Erythroblast (primary cell): ENCODE measurements around the gene ZNF280C.

Experiments
- DNase-seq, 2 experiments: peaks; one replicate each; lab custom pipeline; 2025; lab: John Stamatoyannopoulos, UW
- GATA1 ChIP-seq: IDR thresholded peaks from 2 replicates; pipeline ENCODE4 v1.6.1; 2011; ENCODE audit warnings: low read depth, mild to moderate bottlenecking, control low read depth, low read length, moderate library complexity
- POLR2A ChIP-seq: IDR thresholded peaks from 2 replicates; pipeline ENCODE4 v1.6.1; 2011; ENCODE audit warnings: mild to moderate bottlenecking, low read length

ZNF280C gene

DNA sequence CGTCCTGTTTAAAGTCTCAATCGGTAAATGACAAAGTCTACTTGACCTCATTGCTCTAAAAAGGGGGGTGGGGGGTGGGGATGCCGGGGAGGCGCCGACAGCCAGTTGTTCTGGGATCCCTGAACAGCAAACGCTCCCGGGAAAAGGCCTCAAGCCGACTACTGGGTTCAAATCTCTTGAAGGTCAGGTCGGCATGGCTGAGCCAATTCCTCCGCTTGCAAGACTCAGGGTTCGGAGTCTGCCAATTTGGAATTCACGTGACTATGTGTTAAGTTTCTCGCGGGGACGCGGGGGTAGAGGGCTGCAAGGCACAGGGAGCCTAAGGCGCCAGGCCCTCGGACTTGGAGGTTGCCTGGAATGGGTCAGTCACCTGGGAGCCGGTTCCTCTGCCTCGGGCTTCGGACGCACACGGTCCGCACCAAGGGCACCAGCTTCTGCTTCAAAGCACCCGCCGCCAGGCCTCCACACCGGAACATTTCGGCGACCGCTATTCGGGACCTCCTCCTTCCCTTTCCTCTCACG, 103.5 kb downstream of the ZNF280C start:
- no peak for TF ChIP-seq POLR2A
- no peak for TF ChIP-seq GATA1
- peak; percentile 74 to 81 for DNase-seq

DNA sequence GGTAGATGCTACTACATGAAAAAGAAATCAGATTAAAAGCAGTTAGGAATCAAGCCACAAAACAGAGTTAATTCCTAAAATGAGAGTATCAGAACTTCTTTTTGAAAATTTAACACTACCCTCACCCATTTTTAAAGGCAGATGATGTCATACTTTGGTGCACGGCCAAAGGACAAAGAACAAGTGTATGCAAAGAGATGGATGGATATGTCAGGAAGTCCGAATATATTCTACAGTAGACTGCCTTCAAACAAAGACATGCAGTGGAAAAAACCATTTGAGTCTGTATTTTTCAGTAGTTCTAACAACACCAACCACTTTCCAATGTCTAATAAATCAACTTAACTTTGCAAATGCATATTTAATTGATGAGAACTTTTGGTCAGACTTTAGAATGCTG, 105.3 kb downstream of the ZNF280C start:
- DNase-seq, result no peak
- no peak for TF ChIP-seq GATA1
- TF ChIP-seq POLR2A, result no peak

DNA sequence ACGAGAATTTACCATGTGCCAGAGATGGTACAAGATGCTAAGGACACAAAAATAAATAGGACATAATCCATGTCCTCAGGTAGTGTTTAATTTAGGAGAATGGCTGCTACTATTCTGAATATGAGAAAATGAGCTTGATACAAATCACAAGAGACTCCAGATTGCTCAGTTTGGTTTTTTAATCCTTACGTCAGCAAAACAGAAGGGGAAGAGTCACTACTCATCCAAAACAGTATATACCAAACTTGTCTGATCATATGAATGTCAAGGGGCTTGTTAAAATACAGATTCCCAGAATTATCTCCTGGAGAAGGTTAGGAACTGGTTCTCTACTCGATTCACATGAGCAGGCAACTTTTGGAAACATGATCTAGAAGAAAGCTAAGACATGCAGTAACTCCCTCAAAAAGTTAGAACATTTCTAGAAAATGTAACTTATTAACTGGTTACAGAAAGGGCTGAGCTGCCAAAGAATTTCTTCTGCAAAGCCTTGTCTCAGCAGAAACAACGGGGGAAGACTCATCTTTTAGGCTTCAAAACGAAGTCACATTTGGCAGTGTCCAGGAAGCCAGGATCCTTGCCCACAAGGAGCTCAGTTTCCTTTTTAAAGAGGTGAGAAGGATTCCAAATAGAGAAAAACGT, 106.5 kb downstream of the ZNF280C start:
- TF ChIP-seq GATA1 (no peak), POLR2A (no peak)
- DNase-seq, result no peak

DNA sequence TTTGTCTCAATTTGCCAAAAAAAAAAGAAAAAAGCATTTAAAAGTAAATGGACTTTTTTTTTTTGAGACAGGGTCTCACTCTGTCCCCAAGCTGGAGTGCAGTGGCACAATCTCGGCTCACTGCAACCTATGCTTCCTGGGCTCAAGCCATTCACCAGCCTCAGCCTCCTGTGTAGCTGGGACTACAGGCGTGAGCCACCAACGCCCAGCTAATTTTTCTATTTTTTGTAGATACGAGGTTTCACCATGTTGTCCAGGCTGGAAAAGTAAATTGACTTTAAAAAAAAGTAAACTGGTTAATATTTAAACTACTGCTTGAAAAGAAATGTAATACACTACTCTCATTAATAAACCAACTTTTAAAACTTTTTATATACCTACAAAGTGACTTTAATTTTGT, 108.9 kb downstream of the ZNF280C start:
- DNase-seq, result no peak
- no peak for TF ChIP-seq POLR2A
- TF ChIP-seq GATA1, result no peak

DNA sequence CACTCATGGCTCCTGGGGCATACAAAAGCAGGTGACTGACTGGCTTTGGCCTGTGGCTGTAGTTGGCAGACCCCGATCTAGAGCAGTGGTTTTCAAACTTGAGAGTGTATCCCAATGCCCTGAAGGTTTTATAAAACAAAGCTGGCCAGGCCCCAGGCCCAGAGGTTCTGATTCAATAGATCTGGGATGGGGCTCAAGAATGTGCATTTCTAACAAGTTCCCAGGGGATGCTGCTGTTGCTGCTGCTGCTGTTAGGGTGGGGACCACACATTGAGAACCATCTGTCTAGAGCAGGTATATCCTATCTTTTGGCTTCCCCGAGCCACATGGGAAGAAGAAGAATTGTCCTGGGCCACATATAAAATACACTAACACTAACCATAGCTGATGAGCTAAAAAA, 110.4 kb downstream of the ZNF280C start:
- TF ChIP-seq GATA1 (no peak), POLR2A (no peak)
- DNase-seq, result no peak

DNA sequence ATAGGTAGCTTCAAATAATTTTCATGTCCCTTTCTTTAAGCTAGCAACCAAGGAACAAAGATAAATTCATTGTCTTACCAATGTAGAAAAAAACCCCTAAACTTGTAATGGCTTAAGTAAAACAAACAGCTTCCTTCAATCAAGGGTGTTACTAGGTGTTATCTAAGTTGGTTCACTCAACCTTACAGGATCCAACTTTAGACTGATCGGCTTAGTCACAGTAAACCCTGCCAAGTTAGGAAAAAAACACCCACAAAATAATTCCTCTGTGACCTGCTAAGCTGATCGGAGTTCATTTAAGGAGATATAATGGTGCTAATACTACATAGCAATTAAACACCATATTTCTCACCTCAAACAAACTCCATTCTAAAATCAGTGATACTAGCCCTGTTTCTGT, 113.1 kb downstream of the ZNF280C start:
- no peak for DNase-seq
- no peak for TF ChIP-seq POLR2A
- TF ChIP-seq GATA1, result no peak
